ENCODE data around the gene HK3. TPM values are rescaled to one million over a fixed set of nuclear protein-coding genes. Genes with fewer than 3 reads are reported as not detected.

The HK3 gene
- polyA plus RNA-seq, 4 donors = 0.42 to 1.3 (median 0.60) TPM

Other genes starting within 250 kb of the HK3 start
- gene UNC5A, start 88.8 kb downstream of the HK3 start, polyA plus RNA-seq (ENCODE audit: insufficient read length in 4 of 4) = under 1 TPM; 0.11 to 0.38 (median 0.16) TPM
- gene UIMC1, start 107.4 kb upstream of the HK3 start, polyA plus RNA-seq (ENCODE audit: insufficient read length in 4 of 4) = 10 to 100 TPM; 36.7 to 42.4 (median 39.0) TPM
- 10 to 100 TPM; 20.0 to 26.9 (median 23.3) TPM for gene ZNF346, start 123.3 kb upstream of the HK3 start, polyA plus RNA-seq (ENCODE audit: insufficient read length in 4 of 4)
- gene FGFR4, start 187.6 kb upstream of the HK3 start, polyA plus RNA-seq (ENCODE audit: insufficient read length in 4 of 4) = 10 to 100 TPM; 61.5 to 93.3 (median 63.3) TPM
- gene NSD1, start 234.4 kb upstream of the HK3 start, polyA plus RNA-seq (ENCODE audit: insufficient read length in 4 of 4) = 10 to 100 TPM; 60.5 to 67.0 (median 64.6) TPM